Cardiac muscle cell (in vitro differentiated cells and primary cell): ENCODE data around the gene CLDN10. TPM values are rescaled to one million over a fixed set of nuclear protein-coding genes. Genes with fewer than 3 reads are reported as not detected.
A peak's percentile ranks its signal among the peaks of the same experiment; 100 is the strongest.

ENCODE experiments used
- DNase-seq, 2 donors: peaks; one replicate each; pipeline versions ENCODE4 v3.0.0 to v3.0.0-alpha.2; 2010 to 2017; ENCODE audit warnings: low read depth in 1 of 2, low spot score in 1 of 2
- H3K27ac ChIP-seq: fragments of 200-600 bp; sonication (generic); 2 replicates; pipeline ENCODE4 v1.5.1; 2016
- H3K27me3 ChIP-seq: fragments of 200-600 bp; sonication (generic); 2 replicates; pipeline ENCODE4 v1.6.0; 2016; ENCODE audit warnings: control low read depth
- H3K36me3 ChIP-seq: fragments of 200-600 bp; sonication (generic); 2 replicates; pipeline ENCODE4 v1.5.1; 2016; ENCODE audit warnings: control low read depth
- H3K4me1 ChIP-seq: fragments of 200-600 bp; sonication (generic); 2 replicates; pipeline ENCODE4 v1.8.1; 2017; ENCODE audit warnings: low read depth, mild to moderate bottlenecking, mixed run types
- H3K4me3 ChIP-seq: fragments of 200-600 bp; sonication (generic); 2 replicates; pipeline ENCODE4 v1.5.1; 2016; ENCODE audit warnings: mild to moderate bottlenecking
- H3K9me3 ChIP-seq: fragments of 200-600 bp; sonication (generic); 2 replicates; pipeline ENCODE4 v1.5.1; 2017; ENCODE audit warnings: low read depth, mild to moderate bottlenecking, control low read depth
- polyA plus RNA-seq: library from polyadenylated mRNA; unstranded; fragments of >200 nt; fragmentation: Nextera tagmentation; extraction: Ambion mirVana; gene quantifications from 2 replicates; pipeline ENCODE4 v1.2.1, GENCODE V29; 2016
- total RNA-seq: library from RNA; depleted of rRNA; stranded (reverse); fragments of >200 nt; gene quantifications from 2 replicates; pipeline ENCODE4 v1.2.3, GENCODE V29; 2016
- TF ChIP-seq, protein P1 (sequence below): IDR thresholded peaks from 2 replicates; pipeline ENCODE4 v1.5.1; 2012; ENCODE audit warnings: low read depth, mild to moderate bottlenecking, low read length

The CLDN10 gene, protein sequence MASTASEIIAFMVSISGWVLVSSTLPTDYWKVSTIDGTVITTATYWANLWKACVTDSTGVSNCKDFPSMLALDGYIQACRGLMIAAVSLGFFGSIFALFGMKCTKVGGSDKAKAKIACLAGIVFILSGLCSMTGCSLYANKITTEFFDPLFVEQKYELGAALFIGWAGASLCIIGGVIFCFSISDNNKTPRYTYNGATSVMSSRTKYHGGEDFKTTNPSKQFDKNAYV
- 0.66 TPM in 1 of 2 replicates, not detected in the other for total RNA-seq
- 0.16 and 2.1 TPM in 2 replicates for polyA plus RNA-seq

DNA sequence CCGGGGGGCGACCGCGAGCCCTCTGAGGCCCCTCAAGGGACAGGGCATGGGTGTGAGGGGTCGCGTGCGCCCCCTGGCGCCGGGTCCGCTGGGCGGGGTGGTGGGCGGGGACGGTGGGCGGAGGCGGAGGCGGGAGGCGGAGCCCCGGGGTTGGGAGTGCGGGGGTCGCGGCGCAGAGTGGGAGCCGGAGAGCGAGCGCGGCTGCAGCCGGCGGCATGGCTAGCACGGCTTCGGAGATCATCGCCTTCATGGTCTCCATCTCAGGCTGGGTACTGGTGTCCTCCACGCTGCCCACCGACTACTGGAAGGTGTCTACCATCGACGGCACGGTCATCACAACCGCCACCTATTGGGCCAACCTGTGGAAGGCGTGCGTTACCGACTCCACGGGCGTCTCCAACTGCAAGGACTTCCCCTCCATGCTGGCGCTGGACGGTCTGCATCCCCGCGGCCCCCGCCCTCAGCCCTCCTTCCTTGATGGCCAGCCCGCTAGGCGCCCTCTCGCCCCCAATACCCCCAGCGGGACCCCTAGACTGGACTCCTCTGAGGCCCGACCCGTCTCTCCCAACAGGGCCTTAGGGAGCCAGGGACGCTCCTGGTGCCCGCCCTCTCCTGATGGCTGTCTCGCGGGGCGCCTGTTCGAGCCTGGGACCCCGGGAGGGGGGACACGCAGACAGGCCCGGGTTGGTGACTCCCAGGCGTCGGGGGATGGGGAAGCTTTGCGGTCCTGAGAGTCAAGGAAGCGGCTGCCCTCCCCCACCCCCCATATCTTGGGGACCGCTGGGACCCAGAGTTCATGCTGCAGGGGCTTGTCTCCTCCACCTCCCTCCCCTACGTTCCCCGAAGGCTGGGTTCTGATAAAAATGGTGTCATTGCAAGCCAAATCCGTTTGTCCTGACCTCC, at the start of gene CLDN10:
TSS of gene CLDN10 (plus strand) at position 182 of the 903 bp plus-strand sequence. CDS start at position 216, 34 bp downstream.
- Histone ChIP-seq H3K4me3 (peak within 1 kb of the TSS; percentile 23), H3K27ac (no peak within 1 kb of the TSS), H3K27me3 (peaks cover 36% of the 10 kb centered on the region), H3K9me3 (no peaks in the 10 kb centered on the region), H3K4me1 (no peaks in the 10 kb centered on the region), H3K36me3 (no peaks in the 10 kb centered on the region)
- DNase-seq = peak in 1 of 2 donors; percentile 52
- TF ChIP-seq, protein P1, sequence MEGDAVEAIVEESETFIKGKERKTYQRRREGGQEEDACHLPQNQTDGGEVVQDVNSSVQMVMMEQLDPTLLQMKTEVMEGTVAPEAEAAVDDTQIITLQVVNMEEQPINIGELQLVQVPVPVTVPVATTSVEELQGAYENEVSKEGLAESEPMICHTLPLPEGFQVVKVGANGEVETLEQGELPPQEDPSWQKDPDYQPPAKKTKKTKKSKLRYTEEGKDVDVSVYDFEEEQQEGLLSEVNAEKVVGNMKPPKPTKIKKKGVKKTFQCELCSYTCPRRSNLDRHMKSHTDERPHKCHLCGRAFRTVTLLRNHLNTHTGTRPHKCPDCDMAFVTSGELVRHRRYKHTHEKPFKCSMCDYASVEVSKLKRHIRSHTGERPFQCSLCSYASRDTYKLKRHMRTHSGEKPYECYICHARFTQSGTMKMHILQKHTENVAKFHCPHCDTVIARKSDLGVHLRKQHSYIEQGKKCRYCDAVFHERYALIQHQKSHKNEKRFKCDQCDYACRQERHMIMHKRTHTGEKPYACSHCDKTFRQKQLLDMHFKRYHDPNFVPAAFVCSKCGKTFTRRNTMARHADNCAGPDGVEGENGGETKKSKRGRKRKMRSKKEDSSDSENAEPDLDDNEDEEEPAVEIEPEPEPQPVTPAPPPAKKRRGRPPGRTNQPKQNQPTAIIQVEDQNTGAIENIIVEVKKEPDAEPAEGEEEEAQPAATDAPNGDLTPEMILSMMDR = no peak

GRCh38 chr13:95503662-95504061, 48.9 kb upstream of the CLDN10 start:
- DNase-seq = no peak
- Histone ChIP-seq H3K4me1 (peaks cover 10% of the 10 kb centered on the region), H3K36me3 (no peaks in the 10 kb centered on the region), H3K4me3 (no peak overlapping the region), H3K27me3 (no peaks in the 10 kb centered on the region), H3K27ac (no peak overlapping the region), H3K9me3 (no peaks in the 10 kb centered on the region)
- TF ChIP-seq, protein P1 = no peak

GRCh38 chr13:95505265-95505664, 47.3 kb upstream of the CLDN10 start:
- Histone ChIP-seq H3K9me3 (no peaks in the 10 kb centered on the region), H3K27me3 (no peaks in the 10 kb centered on the region), H3K27ac (no peak overlapping the region), H3K4me1 (peaks cover 10% of the 10 kb centered on the region), H3K4me3 (no peak overlapping the region), H3K36me3 (no peaks in the 10 kb centered on the region)
- TF ChIP-seq, protein P1 = no peak
- peak in 1 of 2 donors; percentile 25 for DNase-seq

DNA sequence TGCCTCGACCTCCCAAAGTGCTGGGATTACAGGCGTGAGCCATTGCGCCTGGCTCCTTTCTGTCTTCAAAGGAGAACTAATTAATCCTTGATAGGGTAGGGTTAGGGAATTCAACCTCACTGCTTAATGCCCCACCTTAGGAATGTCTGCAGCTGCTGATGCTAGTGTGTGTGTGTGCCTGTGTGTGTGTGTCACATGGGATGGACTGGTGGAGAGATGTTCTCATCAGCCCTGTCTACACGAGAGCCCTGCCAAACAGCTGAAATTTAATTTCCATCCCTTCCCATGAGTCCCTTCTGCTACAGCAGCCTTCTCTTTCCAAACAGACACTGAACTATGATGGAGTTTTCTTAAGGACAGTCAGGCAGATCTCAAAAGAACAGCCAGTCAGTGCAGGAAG, 46.5 kb upstream of the CLDN10 start:
- Histone ChIP-seq H3K4me1 (peaks cover 10% of the 10 kb centered on the region), H3K27me3 (no peaks in the 10 kb centered on the region)
- no peak for DNase-seq

DNA sequence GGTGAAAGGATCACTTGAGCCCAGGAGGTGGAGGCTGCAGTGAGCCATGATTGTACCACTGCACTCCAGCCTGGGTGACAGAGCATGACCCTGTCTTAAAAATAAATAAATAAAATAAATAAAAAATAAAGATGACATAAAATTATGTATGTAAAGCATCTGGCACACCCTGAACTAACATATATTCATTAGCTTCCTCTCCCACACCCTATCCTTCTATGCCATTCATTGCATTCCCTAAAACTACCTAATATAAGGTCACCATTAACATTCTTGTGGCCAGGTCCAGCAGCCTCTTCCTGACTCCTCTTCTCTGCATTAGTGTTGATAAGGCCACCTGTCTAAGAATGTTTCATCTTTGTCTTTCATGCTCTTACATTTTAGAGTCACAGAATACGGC, 44.5 kb upstream of the CLDN10 start:
- peaks cover 10% of the 10 kb centered on the region for H3K4me1 ChIP-seq
- no peaks in the 10 kb centered on the region for H3K36me3 ChIP-seq
- no peak overlapping the region for H3K27ac ChIP-seq
- no peaks in the 10 kb centered on the region for H3K9me3 ChIP-seq
- no peak overlapping the region for H3K4me3 ChIP-seq
- no peaks in the 10 kb centered on the region for H3K27me3 ChIP-seq
- no peak for DNase-seq
- TF ChIP-seq, protein P1 = no peak

More for the DNA sequence above, 46.5 kb upstream of the CLDN10 start:
- TF ChIP-seq, protein P1 = no peak
- H3K9me3 ChIP-seq = no peaks in the 10 kb centered on the region
- H3K27ac ChIP-seq = no peak overlapping the region
- H3K4me3 ChIP-seq = no peak overlapping the region
- H3K36me3 ChIP-seq = no peaks in the 10 kb centered on the region
